GM23248 (cell line): Measurements from ENCODE around the gene SEL1L3. TPM values are rescaled to one million over a fixed set of nuclear protein-coding genes. Genes with fewer than 3 reads are reported as not detected.

Experiments
- DNase-seq: peaks from one replicate; pipeline ENCODE4 v3.0.0-alpha.2; 2015
- H2AFZ ChIP-seq: fragments of 200-600 bp; sonication (generic); 2 replicates; pipeline ENCODE4 v1.6.1; 2016; ENCODE audit warnings: antibody characterized with exemption
- H3F3A ChIP-seq: fragments of 200-600 bp; sonication (generic); 2 replicates; pipeline ENCODE4 v1.6.1; 2016; ENCODE audit warnings: mild to moderate bottlenecking, antibody characterized with exemption, mixed run types; ENCODE audit not compliant: insufficient read depth
- H3K27ac ChIP-seq: fragments of 200-600 bp; sonication (generic); 2 replicates; pipeline ENCODE4 v1.5.1; 2016; ENCODE audit warnings: mild to moderate bottlenecking
- H3K27me3 ChIP-seq: fragments of 200-600 bp; sonication (generic); replicated peaks from 2 replicates; pipeline ENCODE4 v1.6.1; 2016; ENCODE audit warnings: mild to moderate bottlenecking; ENCODE audit not compliant: insufficient read depth
- H3K36me3 ChIP-seq: fragments of 200-600 bp; sonication (generic); 2 replicates; pipeline ENCODE4 v1.6.1; 2016; ENCODE audit warnings: low read depth, mild to moderate bottlenecking
- H3K4me1 ChIP-seq: fragments of 200-600 bp; sonication (generic); 2 replicates; pipeline ENCODE4 v1.6.1; 2016; ENCODE audit warnings: mild to moderate bottlenecking; ENCODE audit not compliant: insufficient read depth
- H3K4me2 ChIP-seq: fragments of 200-600 bp; sonication (generic); one replicate; pipeline ENCODE4 v1.6.1; 2016; ENCODE audit warnings: mild to moderate bottlenecking; ENCODE audit not compliant: unreplicated experiment
- H3K4me3 ChIP-seq: fragments of 200-600 bp; sonication (generic); 2 replicates; pipeline ENCODE4 v1.5.1; 2016; ENCODE audit warnings: mild to moderate bottlenecking
- H3K79me2 ChIP-seq: fragments of 200-600 bp; sonication (generic); 2 replicates; pipeline ENCODE4 v1.6.1; 2016; ENCODE audit warnings: mild to moderate bottlenecking; ENCODE audit not compliant: insufficient read depth
- H3K9ac ChIP-seq: fragments of 200-600 bp; sonication (generic); 2 replicates; pipeline ENCODE4 v1.6.1; 2016; ENCODE audit warnings: mild to moderate bottlenecking
- H3K9me2 ChIP-seq: fragments of 200-600 bp; sonication (generic); 2 replicates; pipeline ENCODE4 v1.6.1; 2016; ENCODE audit warnings: mixed run types, mild to moderate bottlenecking, moderate library complexity; ENCODE audit not compliant: insufficient read depth
- H3K9me3 ChIP-seq: fragments of 200-600 bp; sonication (generic); one replicate; pipeline ENCODE4 v1.6.1; 2017; ENCODE audit warnings: low read depth
- H4K20me1 ChIP-seq: fragments of 200-600 bp; sonication (generic); 2 replicates; pipeline ENCODE4 v1.6.0; 2016; ENCODE audit not compliant: insufficient read depth
- EZH2 ChIP-seq: fragments of 200-600 bp; sonication (generic); IDR thresholded peaks from 2 replicates; pipeline ENCODE4 v1.6.1; 2018; ENCODE audit warnings: antibody characterized with exemption, mild to moderate bottlenecking; ENCODE audit not compliant: insufficient read depth, poor library complexity, severe bottlenecking
- EZH2phosphoT487 ChIP-seq: fragments of 200-600 bp; sonication (generic); IDR thresholded peaks from 2 replicates; pipeline ENCODE4 v1.6.1; 2018; ENCODE audit warnings: antibody characterized with exemption, moderate library complexity, mild to moderate bottlenecking, low read depth; ENCODE audit not compliant: insufficient read depth
- WGBS, 2 experiments: methylation state at CpG; one replicate each; pipeline ENCODE4 v1.1.6; 2015 to 2017; ENCODE audit warnings: low lambda C conversion rate in 2 of 2, low coverage in 1 of 2; ENCODE audit errors: missing lambda C conversion rate in 2 of 2; 5-methylcytosine and 5-hydroxymethylcytosine counted together
- in situ Hi-C: fragments of 300-500 bp; cut with MboI; formaldehyde crosslinking; loops from 2 replicates; pipeline ENCODE4 v1.15.0; 2020
- polyA plus RNA-seq: library from polyadenylated mRNA; unstranded; fragments of >200 nt; fragmentation: Nextera tagmentation; extraction: Ambion mirVana; gene quantifications from 2 replicates; pipeline ENCODE4 v1.2.1, GENCODE V29; 2016
- total RNA-seq: library from RNA; depleted of rRNA; stranded (reverse); fragments of >200 nt; shearing (Covaris generic); gene quantifications from 2 replicates; pipeline ENCODE4 v1.2.3, GENCODE V29; 2014

Gene SEL1L3
- total and polyA plus RNA-seq, 2 experiments from 2014 or later, result 23.1 to 62.8 TPM

DNA sequence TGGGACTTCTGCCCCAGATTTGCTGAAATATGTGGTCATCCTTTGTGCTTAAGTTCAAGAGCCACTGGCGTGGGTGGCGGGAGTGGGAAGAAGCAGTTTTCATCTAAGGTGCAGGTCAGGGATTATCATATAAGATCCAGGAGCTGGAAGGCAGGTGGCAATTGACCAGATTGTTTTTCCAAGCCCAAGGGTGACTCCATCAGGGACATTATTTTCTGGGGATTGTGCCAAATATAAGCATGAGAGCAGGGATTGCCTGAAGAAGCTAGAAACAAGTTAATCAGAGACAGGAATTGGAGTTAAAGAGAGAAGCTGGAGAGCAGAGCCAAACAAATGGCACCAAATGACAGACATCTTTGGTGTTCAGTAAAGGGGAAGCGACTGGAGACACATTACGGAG is 19.4 kb upstream of the SEL1L3 start:
- Histone ChIP-seq H2AFZ (no peak overlapping the region), H3K9me2 (no peaks in the 10 kb centered on the region), H3K9me3 (no peaks in the 10 kb centered on the region), H3K4me2 (no peak overlapping the region), H3K4me1 (peaks cover 24% of the 10 kb centered on the region), H3K36me3 (no peaks in the 10 kb centered on the region), H4K20me1 (no peaks in the 10 kb centered on the region), H3K27ac (no peak overlapping the region), H3K9ac (no peak overlapping the region), H3K79me2 (no peaks in the 10 kb centered on the region), H3K27me3 (no peaks in the 10 kb centered on the region), H3K4me3 (no peak overlapping the region), H3F3A (peaks cover 23% of the 10 kb centered on the region)
- WGBS, 2 experiments, result 88 to 94% methylated on average over 4 of the region's 4 CpGs
- no peak for DNase-seq
- in situ Hi-C loops, result no loop called here
- TF ChIP-seq EZH2phosphoT487 (no peak), EZH2 (no peak)

DNA sequence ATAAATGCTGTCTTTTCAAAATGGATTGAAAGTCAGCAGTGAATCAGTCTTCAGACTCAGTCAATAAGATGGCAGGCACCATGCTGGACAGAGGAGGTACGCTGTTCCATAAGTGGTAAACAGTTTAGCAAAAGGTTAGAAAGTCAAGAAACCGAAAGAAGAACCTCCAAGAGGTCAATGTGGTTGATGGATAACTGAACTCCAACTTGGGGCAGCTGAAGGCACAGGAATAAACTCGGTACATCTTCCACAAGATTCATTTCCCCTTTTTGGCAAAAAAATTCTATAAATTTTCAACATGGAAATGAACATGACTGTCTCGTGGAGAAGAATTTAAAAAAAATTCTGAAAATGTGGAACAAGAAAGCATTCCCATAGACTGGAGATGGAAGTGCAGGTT is 18.4 kb upstream of the SEL1L3 start:
- Histone ChIP-seq H3K9me2 (no peaks in the 10 kb centered on the region), H3K27me3 (no peaks in the 10 kb centered on the region), H3K9ac (no peak overlapping the region), H3K9me3 (no peaks in the 10 kb centered on the region), H3K4me1 (peaks cover 24% of the 10 kb centered on the region), H3K36me3 (no peaks in the 10 kb centered on the region), H3K27ac (no peak overlapping the region), H3F3A (peaks cover 23% of the 10 kb centered on the region), H2AFZ (no peak overlapping the region), H3K4me3 (no peak overlapping the region), H3K4me2 (no peak overlapping the region), H3K79me2 (no peaks in the 10 kb centered on the region), H4K20me1 (no peaks in the 10 kb centered on the region)
- DNase-seq, result no peak
- WGBS, 2 experiments, result 91 to 92% methylated on average over 4 of the region's 4 CpGs
- TF ChIP-seq EZH2, result no peak
- in situ Hi-C loops, result no loop called here

DNA sequence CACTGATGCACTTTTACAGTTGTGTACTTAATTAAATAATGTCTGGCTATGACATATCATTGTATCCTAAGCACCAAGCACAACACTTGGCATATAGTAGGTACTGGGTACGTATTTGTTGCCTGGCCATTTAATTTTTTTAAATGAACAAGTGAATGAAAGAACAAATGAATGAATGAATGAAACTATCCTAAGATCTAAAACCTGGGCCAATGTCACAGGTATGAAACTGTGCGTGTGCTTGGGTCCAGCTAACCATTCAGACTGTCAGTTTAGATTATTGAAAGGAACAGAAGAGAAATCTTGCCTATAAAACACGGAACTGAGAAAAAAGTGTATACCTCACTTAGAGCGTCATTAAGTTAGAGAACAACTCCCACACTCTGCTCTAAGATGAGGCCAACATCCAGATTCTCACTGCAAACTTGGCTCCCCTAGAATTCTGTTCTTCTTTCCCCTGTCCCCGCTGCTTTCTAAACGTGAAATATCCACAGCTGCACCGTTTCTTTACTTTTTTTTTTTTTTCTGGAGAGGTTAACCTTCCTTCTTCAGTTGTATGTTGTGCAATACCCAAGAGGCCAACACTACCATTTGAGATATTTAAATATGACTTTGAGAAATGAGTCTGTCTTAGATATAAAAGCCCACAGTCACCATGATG is 17.3 kb upstream of the SEL1L3 start:
- TF ChIP-seq EZH2 (no peak), EZH2phosphoT487 (no peak)
- H3K4me2 ChIP-seq, result no peak overlapping the region
- peak; percentile 4 for DNase-seq
- no peaks in the 10 kb centered on the region for H3K36me3 ChIP-seq
- H3F3A ChIP-seq, result peaks cover 21% of the 10 kb centered on the region
- no peaks in the 10 kb centered on the region for H3K27me3 ChIP-seq
- H3K9me3 ChIP-seq, result no peaks in the 10 kb centered on the region
- H3K9ac ChIP-seq, result no peak overlapping the region
- no peaks in the 10 kb centered on the region for H3K9me2 ChIP-seq
- no peak overlapping the region for H3K27ac ChIP-seq
- WGBS, 2 experiments, result 67 to 74% methylated on average over 7 of the region's 7 CpGs
- H3K4me3 ChIP-seq, result no peak overlapping the region
- in situ Hi-C loops, result no loop called here
- no peaks in the 10 kb centered on the region for H3K79me2 ChIP-seq
- H2AFZ ChIP-seq, result no peak overlapping the region; the same call in 1 of the 2 replicates
- H3K4me1 ChIP-seq, result peaks cover 22% of the 10 kb centered on the region
- H4K20me1 ChIP-seq, result no peaks in the 10 kb centered on the region

DNA sequence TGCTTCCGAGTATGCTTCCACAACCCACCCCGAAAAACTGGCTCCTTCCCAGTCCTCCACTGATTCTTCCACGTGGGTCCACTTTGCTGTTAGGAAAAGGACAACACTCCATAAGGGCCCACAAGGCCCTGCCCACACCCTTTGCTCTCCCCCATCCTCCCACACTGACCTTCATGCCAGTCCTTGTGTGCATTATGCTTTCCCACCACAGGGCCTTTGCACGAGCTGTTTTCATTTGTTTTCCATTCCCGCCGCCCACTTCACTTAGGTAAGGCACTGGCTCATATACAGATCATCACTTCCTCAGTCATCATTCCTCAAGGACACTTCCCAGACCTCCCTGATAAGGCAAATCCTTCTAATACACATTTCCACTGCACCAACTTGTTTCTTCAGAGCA is 16.8 kb upstream of the SEL1L3 start:
- peaks cover 17% of the 10 kb centered on the region for H3K4me1 ChIP-seq

More for the DNA sequence above, 16.8 kb upstream of the SEL1L3 start:
- 95 to 96% methylated on average over 6 of the region's 6 CpGs for whole genome bisulfite sequencing, 2 experiments
- H2AFZ ChIP-seq, result no peak overlapping the region
- H3K9me3 ChIP-seq, result no peaks in the 10 kb centered on the region
- H3F3A ChIP-seq, result peaks cover 16% of the 10 kb centered on the region
- no peak for DNase-seq
- H3K9me2 ChIP-seq, result no peaks in the 10 kb centered on the region
- H3K27ac ChIP-seq, result no peak overlapping the region
- no peak for TF ChIP-seq EZH2
- no peak for TF ChIP-seq EZH2phosphoT487
- no peaks in the 10 kb centered on the region for H4K20me1 ChIP-seq
- no peaks in the 10 kb centered on the region for H3K79me2 ChIP-seq
- no peak overlapping the region for H3K9ac ChIP-seq
- in situ Hi-C loops, result no loop called here
- no peaks in the 10 kb centered on the region for H3K27me3 ChIP-seq
- H3K4me3 ChIP-seq, result no peak overlapping the region
- no peak overlapping the region for H3K4me2 ChIP-seq
- H3K36me3 ChIP-seq, result no peaks in the 10 kb centered on the region
